ENCODE measurements around the gene VPS26B.

DNA sequence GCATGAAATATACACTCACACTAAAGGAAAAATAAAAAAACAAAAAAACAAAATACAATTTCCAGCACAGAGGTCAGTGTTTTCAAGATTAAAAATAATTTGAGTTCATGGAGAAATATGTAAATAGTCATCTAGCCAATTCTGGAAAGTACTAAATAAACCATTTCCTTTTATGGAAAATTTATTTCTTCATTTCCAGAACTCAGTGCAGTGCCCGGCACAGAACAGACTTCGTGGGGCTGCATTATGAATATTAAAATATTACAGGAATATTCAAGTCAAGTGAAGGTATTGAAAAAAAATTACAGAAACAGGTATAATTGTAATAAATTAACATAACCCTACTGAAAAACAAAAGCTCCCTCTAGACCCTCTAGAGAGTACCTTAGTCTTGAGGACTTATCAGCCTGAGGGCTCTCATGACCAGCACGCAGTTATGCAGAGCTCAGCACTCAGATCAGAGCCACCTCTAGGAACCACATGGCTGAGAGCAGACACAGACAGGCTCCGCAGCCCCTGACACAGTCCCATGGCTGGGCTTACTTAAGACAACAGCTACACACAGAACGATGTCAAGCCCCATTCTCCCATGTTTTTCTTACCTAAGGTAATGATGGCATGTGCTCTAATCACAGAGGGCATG lies 46.3 kb upstream of the VPS26B start:
- TF ChIP-seq POLR2A (IDR thresholded peaks at IDR 0.05; ENCODE audit: low read depth, low read length) (no peak), POLR2AphosphoS5 (IDR thresholded peaks at IDR 0.05; ENCODE audit: low read depth, low read length) (no peak), TAF1 (IDR thresholded peaks at IDR 0.05; ENCODE audit: borderline replicate concordance, low read depth, low read length) (no peak)
